NCI-H2196 treated with DMSO at 0.1 percent for 48 hours (cell line): ENCODE results near the gene ARHGAP11B.
"Not testable (repeated sequence)": the region's sequence is repeated elsewhere in the genome, so short reads cannot be mapped to it uniquely, and the experiment has no call there.

Experiments used
- DNase-seq: peaks from one replicate; lab custom pipeline; 2025; ENCODE audit not compliant: unreplicated experiment; lab: John Stamatoyannopoulos, UW

Gene ARHGAP11B

DNA sequence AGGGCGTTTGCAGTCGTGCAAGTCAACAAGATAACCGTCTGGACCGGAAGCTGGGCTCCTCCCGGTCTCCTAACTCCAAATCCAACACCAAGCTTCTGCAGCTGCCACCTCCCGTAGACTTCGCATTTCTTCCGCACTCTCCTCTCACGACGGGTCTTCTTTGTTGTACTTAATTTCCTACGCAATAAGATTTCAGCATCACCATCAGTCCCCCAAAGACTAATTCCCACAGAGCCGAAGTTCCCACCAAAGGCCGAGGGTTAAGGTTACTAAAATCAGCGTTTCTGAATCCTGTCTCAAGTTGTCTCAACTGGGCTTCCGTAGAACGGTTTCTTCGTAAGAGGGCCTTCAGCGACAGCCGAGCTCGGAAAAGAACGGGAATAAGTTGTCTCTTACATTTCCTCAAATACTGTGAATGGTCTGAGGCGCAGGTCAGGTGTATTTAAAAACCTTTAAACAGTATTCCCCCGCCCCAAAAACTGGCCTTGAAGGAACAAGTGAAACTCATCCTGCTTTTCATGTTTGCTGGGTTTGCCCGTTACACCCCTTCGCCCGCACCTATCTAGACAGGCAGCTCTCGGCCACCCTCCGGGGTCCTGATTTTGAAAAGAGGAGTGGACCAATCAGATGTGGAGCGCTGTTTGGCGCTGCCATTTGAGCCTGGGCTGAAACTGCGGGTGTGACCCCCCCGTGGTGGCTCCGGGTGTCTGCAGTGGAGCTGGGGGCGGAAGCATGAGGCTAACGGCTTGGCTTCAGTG lies at the start of gene ARHGAP11B:
ARHGAP11B (plus strand) TSS at position 693 of the 758 bp plus-strand sequence.
- DNase-seq = not testable (repeated sequence)

DNA sequence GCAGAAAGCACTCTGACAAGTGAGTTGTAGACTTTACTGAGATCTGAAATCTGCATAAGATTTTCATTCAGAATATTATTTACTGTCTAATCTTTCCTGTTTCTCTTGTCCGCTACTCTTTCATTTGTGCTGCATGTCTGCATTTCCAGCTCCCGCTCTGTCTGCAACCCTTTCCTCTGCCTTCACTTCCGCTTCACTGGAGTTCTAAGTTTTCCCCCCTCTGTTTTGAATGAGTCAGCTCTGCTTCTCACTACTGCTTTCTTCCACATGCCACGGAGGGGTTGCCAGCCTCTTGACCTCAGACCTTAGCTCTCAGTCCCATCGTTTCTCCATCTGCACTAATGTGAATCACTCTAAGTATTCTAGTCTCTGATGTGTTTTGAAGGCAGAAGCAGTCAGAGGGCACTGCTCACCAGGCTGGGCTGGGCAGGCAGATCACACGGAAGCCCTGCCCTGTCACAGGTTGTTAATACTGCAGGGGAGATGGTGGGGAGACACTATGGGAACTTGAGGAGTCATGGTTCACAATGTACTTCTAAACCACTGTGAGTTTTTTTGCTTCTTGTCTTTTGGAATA lies 46.4 kb upstream of the ARHGAP11B start:
- DNase-seq = not testable (repeated sequence)

DNA sequence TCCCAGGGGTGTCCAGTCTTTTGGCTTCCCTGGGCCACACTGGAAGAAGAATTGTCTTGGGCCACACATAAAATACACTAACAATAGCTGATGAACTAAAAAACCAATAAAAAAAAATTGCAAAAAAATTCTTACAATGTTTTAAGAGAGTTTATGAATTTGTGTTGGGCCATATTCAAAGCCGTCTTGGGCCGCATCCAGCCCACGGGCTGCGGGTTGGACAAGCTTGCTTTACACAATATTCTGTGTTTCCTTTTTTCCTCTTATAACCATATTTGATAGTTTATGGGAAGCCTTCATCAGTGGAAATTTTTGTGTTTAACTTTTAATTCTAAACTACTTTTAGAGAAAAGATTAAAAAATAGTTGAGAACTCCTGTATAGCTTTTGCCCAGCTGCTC lies 45.2 kb upstream of the ARHGAP11B start:
- not testable (repeated sequence) for DNase-seq

DNA sequence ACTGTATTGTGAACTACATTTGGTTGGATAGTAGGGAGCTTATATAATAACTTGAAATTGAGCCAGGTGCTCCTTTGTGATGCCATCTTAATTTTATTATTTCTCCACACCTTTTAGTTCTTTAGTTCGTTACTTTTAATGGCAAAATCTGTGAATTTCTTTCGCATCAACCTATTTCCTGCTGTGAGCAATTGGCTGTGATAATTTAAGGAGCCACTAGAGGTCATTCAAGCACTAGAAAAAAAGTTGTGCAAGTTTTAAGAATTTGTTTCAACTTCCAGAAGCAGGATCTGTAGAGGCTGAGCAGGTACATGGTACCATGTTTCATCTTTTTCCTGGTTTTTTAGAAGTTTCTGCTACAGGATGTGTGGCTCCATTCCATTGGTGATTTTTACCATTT lies 27.0 kb upstream of the ARHGAP11B start:
- not testable (repeated sequence) for DNase-seq

DNA sequence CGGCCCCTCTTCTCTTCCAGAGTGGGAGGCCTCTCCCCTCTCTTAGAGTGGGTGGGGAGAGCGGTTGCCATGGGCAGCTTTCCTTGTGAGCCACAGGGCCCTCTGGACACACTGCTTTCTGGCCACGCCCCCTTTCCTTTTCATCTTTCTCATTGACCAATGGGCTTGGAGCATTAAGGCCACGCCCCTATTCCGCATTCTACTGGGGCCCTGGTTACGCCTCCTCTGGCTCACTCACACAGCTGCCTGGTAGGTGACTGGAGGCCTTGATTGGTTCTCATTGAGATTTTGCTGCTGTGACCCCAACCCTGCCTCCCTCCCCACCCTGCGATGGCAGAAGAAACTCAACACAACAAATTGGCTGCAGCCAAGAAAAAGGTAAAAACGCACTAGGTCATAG lies 22.1 kb upstream of the ARHGAP11B start, which contains the start of gene GOLGA8H:
GOLGA8H (plus strand) TSS at position 233 of the 400 bp plus-strand sequence; CDS start at position 331, 98 bp downstream.
- not testable (repeated sequence) for DNase-seq

DNA sequence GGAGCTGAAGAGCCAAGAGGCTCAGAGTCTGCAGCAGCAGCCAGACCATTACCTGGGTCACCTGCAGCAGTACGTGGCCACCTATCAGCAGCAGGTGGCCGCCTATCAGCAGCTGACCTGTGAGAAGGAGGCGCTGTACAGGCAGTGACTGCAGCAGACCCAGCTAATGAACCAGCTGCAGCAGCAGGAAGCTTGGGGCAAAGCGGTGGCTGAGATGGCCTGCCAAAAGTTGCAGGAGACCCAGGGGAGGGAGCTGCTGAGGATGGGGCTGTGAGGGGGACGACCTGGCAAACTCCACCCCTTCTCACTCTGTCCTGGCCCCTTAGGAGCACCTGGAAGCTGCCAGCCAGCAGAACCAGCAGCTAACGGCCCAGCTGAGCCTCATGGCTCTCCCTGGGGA lies 13.7 kb upstream of the ARHGAP11B start:
- DNase-seq = not testable (repeated sequence)

DNA sequence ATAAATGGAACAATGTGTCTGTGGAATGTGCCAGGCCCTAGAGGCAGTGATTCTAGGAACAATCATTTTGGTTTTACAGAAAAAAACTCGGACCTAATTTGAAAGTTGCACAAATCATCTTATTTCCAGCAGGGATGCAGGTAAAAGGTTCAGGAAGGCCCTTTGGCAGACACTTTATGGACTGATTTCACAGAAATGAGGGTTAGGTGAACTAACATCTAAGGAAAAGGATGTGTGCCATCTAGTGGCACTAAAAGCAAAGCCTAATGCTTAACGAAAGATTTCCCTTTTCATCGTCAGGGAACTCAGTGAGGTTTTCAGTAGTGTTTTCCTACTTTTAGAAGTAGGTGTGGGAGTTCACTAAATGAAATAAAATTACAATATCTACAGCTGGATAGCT lies 4.6 kb upstream of the ARHGAP11B start:
- DNase-seq = not testable (repeated sequence)

DNA sequence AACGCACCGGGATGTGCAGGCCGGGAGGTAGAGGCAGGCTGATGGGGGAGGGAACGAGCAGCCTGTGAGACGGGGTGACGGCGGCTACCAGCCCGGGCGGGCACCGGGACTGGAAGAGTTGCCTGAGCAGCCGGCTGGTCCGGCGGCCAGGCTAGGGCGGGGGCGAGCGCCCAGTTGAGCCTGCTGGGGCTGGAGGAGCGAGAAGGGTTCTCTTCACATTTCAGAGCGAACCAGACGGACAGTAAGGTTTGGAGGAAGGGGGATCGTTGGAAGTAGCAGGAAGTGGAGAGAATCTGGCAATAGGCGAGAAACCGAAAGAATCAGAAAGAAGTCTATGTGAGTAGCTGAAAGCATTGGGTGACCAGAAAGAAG lies 252 bp downstream of the ARHGAP11B start:
- DNase-seq = not testable (repeated sequence)

DNA sequence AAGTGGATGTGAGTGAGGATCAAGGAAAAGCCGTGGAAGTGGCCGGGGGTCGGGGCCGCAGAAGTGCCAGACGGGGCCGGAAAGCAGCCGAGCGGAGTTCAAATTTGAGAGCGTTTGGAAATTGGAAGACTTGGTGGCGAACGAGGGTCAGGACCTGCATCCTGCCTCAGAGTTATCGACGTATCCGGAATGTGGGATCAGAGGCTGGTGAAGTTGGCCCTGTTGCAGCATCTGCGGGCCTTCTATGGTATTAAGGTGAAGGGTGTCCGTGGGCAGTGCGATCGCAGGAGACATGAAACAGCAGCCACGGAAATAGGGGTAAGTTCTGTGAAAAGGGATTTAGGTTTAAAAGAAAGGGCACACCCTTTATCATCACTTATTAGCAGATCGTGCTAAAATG lies 704 bp downstream of the ARHGAP11B start:
- not testable (repeated sequence) for DNase-seq

DNA sequence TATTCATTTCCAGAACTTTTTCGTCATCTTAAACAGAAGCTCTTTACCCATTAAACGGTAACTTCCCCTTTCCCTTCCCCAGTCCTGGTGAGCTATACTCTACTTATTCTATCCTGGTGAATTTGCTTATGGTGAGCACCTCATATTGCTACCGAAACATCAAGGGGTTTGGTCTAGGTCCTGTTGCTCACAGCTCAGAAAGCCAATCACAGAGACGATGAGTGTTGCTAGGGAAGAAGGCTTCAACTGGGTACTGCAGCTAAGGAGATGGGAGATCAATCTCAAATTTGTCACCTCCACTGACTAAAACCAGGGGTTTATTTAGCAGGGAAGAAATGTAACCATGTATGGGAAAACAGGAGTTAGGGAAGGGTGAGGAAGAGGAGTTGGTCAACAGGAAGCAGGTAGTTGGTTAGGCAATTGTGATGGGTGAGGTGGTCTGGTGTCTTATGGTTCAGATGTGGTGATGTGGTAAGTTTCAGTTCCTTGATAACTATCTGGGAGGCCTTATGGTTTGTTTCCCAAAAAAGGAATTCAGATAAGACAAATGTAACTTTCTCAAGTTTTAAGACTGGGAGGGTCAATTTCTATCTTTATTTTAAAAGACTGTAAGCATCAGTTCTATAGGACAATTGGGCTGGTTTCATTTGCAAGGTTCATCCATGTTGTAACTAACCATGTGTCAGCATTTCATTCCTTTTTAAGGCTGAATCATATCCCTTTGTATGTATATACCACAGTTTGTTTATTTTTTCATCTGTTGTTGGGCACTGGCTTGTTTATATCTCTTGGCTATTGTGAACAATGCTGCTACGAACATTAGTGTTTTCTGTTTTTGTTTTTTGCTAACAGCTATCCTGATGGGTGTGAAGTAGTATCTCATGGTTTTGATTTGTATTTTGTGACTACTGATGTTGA lies 24.3 kb downstream of the ARHGAP11B start:
- DNase-seq = no peak

DNA sequence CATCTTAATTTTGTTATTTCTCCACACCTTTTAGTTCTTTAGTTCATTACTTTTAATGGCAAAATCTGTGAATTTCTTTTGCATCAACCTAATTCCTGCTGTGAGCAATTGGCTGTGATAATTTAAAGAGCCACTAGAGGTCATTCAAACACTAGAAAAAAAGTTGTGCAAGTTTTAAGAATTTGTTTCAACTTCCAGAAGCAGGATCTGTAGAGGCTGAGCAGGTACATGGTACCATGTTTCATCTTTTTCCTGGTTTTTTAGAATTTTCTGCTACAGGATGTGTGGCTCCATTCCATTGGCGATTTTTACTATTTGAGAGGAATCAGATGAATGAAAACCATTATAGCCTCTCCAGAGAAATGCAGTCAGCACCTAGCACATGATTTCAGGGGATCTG lies 35.2 kb downstream of the ARHGAP11B start:
- not testable (repeated sequence) for DNase-seq

DNA sequence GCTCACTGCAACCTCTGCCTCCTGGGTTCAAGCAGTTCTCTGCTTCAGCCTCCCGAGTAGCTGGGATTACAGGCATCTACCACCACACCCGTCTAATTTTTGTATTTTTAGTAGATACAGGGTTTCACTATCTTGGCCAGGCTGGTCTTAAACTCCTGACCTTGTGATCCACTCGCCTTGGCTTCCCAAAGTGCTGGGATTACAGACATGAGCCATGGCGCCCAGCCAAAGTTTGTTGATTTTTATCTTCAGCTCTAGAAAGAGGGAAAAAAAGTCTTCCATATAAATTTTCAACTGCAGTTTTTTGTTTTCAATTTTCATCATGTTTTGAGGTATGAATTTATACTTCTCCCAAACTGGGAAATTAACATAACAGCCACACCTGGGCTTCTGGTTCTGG lies 43.7 kb downstream of the ARHGAP11B start:
- not testable (repeated sequence) for DNase-seq

DNA sequence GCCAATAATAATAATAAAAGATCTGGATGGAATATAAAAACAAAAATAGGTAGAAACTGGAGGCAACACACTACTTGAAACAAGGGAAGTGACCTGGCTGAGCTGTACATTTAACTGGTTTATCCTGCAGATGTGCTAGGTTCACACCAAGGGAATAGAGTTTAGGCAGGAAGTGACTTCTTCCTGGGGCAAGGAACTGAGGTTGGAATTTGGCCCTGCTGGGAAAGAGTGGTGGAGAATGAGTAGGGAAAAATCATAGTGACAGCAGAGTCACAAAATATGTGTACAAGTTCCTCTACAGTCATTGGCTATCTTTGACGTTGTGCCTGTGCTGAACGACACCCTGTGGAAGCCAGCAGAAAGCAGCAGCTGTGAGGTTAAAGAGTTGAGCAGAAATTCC lies 44.1 kb downstream of the ARHGAP11B start:
- DNase-seq = no peak

DNA sequence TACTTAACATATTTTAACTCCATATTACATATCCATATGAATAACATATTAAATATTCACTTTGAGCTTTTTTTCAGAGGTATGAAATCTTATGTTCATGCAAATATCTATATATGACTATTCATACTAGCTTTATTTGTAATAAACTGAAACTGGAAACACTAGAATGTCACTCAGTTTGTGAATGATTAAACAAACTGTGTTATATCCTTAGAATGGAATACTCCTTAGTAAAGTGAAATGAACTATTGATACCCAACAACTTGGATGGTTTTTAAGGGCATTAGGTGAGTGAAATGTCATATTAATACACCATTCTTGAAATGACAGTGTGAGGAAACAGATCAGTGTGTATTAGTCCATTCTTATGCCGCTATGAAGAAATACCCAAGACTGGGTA lies 45.4 kb downstream of the ARHGAP11B start:
- DNase-seq = no peak

DNA sequence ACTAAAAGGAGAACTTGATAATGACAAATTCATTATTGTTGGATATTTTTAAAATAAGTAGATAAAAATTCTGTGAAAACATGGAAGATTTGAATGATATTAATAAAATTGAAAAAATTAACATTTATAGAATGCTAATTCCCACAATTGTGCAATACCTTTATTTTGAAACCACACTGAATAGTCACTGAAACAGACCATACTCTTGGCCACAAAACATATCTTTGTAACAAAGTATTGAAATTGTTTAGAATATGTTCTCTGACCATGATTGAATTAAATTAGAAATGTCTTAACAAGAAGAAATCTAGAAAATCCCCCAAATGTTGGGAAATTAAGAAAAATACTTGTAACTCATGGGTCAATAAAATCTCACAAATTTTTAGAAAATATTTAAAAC lies 49.2 kb downstream of the ARHGAP11B start:
- no peak for DNase-seq

DNA sequence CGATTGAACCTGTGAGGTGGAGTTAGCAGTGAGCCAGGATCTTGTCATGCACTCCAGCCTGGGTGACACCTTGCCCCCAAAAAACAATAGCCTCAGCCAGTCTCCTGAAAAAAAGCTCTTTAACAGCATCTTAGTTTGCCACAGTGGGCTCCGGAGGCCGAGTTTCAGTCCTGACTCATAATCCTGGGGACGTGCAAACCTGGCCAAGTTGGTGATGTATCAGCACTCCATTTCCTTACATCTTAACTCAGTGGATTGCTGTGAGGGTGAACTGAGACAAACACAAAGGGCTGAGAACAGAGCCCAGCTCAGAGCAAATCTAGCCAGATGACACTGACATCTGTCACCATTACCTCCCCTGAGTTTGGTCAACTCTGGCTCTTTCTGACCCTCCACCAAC lies 50.0 kb downstream of the ARHGAP11B start:
- DNase-seq = not testable (repeated sequence)

DNA sequence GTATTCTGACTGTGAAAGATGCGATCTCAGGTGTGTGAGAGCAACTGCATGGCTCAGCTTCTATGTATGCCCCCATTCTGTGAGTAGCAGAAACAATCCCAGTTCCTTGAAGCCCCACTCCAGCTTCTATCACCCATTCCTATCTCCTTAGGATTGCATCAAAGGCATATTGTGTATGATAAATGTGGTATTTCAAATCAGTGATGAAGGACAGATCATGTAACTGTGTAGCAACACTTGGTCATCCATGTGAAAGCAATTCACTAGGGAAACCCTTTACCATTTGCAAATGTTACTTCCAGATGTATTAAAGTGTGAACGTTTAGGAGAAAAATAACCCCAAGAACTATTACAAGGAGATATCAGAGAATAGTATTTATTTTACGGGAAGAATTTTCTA lies 55.1 kb downstream of the ARHGAP11B start:
- DNase-seq = not testable (repeated sequence)

DNA sequence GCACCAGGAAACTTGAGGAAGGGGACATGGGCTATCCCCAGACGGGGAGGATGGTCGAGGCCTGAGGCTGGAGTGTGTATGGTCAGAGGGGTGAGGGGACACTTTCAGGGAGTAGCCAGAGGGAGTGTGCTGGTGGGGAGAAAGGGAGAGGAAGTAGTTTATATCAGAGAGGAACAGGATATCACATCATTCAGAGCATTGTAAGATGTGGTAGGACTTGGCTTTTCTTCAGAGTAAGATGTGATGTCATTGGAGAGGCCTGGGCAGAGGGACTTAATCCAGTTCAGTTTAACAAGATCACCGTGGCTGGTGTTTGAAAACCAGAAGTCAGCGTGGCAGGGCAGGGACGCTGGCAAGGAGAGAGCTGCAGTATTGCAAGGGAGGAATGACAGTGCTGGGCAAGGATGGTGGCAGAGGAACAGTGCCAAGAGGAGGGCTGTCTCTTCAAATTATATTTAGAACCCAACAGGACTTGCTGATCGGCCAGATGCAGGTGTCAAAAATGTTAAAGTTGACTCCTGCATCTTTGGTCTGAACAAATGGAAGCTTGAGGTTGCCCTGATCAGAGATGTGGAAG lies 59.9 kb downstream of the ARHGAP11B start:
- not testable (repeated sequence) for DNase-seq

DNA sequence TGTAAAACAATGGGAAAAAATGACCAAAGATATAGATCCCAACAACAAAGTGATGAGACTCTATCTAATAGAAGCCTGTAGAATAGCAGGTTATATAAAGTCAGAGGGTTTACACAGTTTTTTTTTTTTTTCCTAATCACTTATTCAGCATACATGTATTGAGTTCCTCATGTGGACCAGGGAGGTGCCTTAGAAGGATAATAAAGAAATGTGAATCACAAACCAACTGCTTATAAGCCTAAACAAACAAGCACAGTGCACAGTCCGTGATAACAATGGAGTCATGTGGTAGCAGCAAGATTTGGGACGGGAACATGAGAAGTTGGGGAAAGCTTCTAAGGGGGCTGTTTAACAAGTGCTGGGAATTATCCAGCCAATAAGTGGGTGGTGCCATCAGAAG lies 60.7 kb downstream of the ARHGAP11B start:
- DNase-seq = not testable (repeated sequence)
